Right atrium auricular region (tissue), 2 donors: ENCODE measurements around the gene OR5B21. TPM values are rescaled to one million over a fixed set of nuclear protein-coding genes. Genes with fewer than 3 reads are reported as not detected.

Experiments
- DNase-seq: peaks from one replicate; pipeline ENCODE4 v3.0.0-alpha.2; 2019; ENCODE audit warnings: low spot score
- H3K27ac ChIP-seq, 2 donors: fragments of 200-600 bp; sonication (generic); 1 replicate in 1 of 2; 2 replicates in 1 of 2; pipeline ENCODE4 v1.5.1; 2016 to 2019
- H3K27me3 ChIP-seq, 2 donors: fragments of 200-600 bp; sonication (generic); one replicate each; pipeline versions ENCODE4 v1.5.1 to v1.6.0; 2017 to 2019
- H3K36me3 ChIP-seq: fragments of 200-600 bp; sonication (generic); one replicate; pipeline ENCODE4 v1.5.1; 2016
- H3K4me1 ChIP-seq, 2 donors: fragments of 200-600 bp; sonication (generic); one replicate each; pipeline versions ENCODE4 v1.5.1 to v1.6.0; 2017 to 2019
- H3K4me3 ChIP-seq, 2 donors: fragments of 200-600 bp; sonication (generic); 1 replicate in 1 of 2; 2 replicates in 1 of 2; pipeline ENCODE4 v1.5.1; 2017 to 2019; ENCODE audit warnings: mild to moderate bottlenecking in 1 of 2, moderate library complexity in 1 of 2
- H3K9me3 ChIP-seq, 2 donors: fragments of 200-600 bp; sonication (generic); one replicate each; pipeline ENCODE4 v1.5.1; 2019
- total RNA-seq, 2 donors: library from RNA; depleted of rRNA; stranded (reverse); fragments of >200 nt; gene quantifications; one replicate each; pipeline ENCODE4 v1.1.0, GENCODE V29; 2016
- TF ChIP-seq, protein P1 (sequence below), 2 donors: fragments of 200-600 bp; sonication (generic); IDR thresholded peaks; one replicate each; pipeline ENCODE4 v1.5.1; 2019; ENCODE audit warnings: antibody characterized with exemption in 2 of 2

The OR5B21 gene
- total RNA-seq, 2 donors from 2014 or later, result not detected

DNA sequence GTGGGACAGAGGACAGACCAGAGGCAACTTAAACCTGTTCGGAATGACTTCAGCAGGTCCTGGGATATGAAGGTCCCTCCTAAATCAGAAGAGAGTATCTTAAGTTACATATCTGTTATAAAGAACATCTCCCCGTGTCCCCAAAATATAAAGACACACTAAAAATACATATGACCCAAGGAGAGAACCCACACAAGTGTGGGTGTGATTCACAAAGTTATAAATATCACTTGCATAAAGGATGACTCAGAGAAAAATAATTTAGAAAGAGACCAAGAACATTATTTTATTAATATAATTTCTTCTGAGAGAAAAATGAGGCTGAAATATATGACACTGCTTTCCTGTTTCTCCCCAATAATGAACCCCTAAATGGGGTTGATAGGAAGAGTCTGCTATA, 14.2 kb downstream of the OR5B21 start:
- TF ChIP-seq, protein P1, sequence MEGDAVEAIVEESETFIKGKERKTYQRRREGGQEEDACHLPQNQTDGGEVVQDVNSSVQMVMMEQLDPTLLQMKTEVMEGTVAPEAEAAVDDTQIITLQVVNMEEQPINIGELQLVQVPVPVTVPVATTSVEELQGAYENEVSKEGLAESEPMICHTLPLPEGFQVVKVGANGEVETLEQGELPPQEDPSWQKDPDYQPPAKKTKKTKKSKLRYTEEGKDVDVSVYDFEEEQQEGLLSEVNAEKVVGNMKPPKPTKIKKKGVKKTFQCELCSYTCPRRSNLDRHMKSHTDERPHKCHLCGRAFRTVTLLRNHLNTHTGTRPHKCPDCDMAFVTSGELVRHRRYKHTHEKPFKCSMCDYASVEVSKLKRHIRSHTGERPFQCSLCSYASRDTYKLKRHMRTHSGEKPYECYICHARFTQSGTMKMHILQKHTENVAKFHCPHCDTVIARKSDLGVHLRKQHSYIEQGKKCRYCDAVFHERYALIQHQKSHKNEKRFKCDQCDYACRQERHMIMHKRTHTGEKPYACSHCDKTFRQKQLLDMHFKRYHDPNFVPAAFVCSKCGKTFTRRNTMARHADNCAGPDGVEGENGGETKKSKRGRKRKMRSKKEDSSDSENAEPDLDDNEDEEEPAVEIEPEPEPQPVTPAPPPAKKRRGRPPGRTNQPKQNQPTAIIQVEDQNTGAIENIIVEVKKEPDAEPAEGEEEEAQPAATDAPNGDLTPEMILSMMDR (IDR thresholded peaks at IDR 0.05), result no peak
- Histone ChIP-seq H3K4me1 (no peaks in the 10 kb centered on the region), H3K27me3 (no peaks in the 10 kb centered on the region), H3K27ac (no peak overlapping the region), H3K36me3 (no peaks in the 10 kb centered on the region), H3K4me3 (no peak overlapping the region), H3K9me3 (no peaks in the 10 kb centered on the region)
- DNase-seq, result no peak

DNA sequence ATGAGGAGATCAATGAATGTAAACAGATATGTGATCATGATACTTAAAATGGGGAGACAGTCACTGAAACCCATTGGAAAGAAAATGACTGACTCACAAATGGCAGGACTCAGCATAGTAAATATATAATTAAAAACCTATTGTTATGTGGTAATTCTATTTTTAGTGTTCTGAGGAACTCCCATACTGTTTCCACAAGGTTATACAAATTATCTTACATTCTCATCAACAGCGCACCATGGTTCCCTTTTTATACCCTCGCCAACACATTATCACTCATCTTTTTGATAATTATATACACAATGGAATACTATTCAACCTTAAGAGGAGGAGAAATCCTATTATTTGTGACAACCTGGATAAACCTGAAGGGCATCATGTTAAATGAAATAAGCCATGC, 17.1 kb downstream of the OR5B21 start:
- TF ChIP-seq, protein P1 (IDR thresholded peaks at IDR 0.05), result no peak
- Histone ChIP-seq H3K27me3 (no peaks in the 10 kb centered on the region), H3K4me1 (no peaks in the 10 kb centered on the region), H3K27ac (no peak overlapping the region), H3K4me3 (no peak overlapping the region), H3K36me3 (no peaks in the 10 kb centered on the region), H3K9me3 (no peaks in the 10 kb centered on the region)
- DNase-seq, result no peak

GRCh38 chr11:58487170-58487569, 20.7 kb downstream of the OR5B21 start:
- Histone ChIP-seq H3K9me3 (no peaks in the 10 kb centered on the region), H3K27ac (no peak overlapping the region), H3K4me1 (no peaks in the 10 kb centered on the region), H3K36me3 (no peaks in the 10 kb centered on the region), H3K27me3 (no peaks in the 10 kb centered on the region), H3K4me3 (no peak overlapping the region)
- TF ChIP-seq, protein P1 (IDR thresholded peaks at IDR 0.05), result no peak
- no peak for DNase-seq

GRCh38 chr11:58485961-58486360, 21.9 kb downstream of the OR5B21 start:
- H3K27ac ChIP-seq, result no peak overlapping the region
- H3K9me3 ChIP-seq, result no peaks in the 10 kb centered on the region
- H3K27me3 ChIP-seq, result no peaks in the 10 kb centered on the region
- DNase-seq, result no peak
- no peaks in the 10 kb centered on the region for H3K36me3 ChIP-seq
- H3K4me3 ChIP-seq, result no peak overlapping the region
- H3K4me1 ChIP-seq, result no peaks in the 10 kb centered on the region
- TF ChIP-seq, protein P1 (IDR thresholded peaks at IDR 0.05), result no peak

- Histone ChIP-seq H3K4me3 (no peak overlapping the region), H3K27ac (no peak overlapping the region)
- no peak for DNase-seq
Measured at GRCh38 chr11:58471892-58472291, 36.0 kb downstream of the OR5B21 start.

DNA sequence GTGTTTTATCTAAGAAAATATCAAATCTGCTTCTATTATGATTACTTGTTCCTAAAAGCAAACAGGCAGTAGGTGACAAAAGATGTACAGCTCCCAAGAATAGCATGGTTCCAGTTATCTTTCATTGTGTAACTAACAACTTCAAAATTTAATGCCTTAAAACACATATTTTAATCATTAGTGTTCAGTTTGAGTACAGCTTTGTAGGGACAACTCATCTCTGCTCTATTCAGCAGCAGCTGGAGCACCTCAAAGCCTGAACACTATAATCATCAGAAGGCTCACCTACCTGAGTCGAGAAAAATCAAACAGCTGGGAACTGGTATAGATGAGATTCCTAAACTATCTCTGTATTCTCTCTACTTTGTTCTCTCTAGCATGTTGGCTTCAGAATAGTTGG, 41.6 kb downstream of the OR5B21 start:
- H3K4me3 ChIP-seq, result no peak overlapping the region
- TF ChIP-seq, protein P1 (IDR thresholded peaks at IDR 0.05), result no peak

More at GRCh38 chr11:58471892-58472291, 36.0 kb downstream of the OR5B21 start:
- Histone ChIP-seq H3K9me3 (peaks cover 0 to 17% of the 10 kb centered on the region in 2 donors), H3K4me1 (no peaks in the 10 kb centered on the region), H3K36me3 (no peaks in the 10 kb centered on the region), H3K27me3 (no peaks in the 10 kb centered on the region)
- TF ChIP-seq, protein P1 (IDR thresholded peaks at IDR 0.05), result no peak

More for the DNA sequence above, 41.6 kb downstream of the OR5B21 start:
- Histone ChIP-seq H3K9me3 (peaks cover 0 to 18% of the 10 kb centered on the region in 2 donors), H3K4me1 (no peaks in the 10 kb centered on the region), H3K36me3 (no peaks in the 10 kb centered on the region), H3K27me3 (no peaks in the 10 kb centered on the region), H3K27ac (no peak overlapping the region)
- DNase-seq, result no peak
